ENCODE data around the gene RASSF7. TPM values are rescaled to one million over a fixed set of nuclear protein-coding genes. Genes with fewer than 3 reads are reported as not detected.

RASSF7 gene
- total and polyA plus RNA-seq, 10 of the 15 experiments (the other 5 are each of a cell fraction or from before 2014, with no cell fraction given), result 0.39 to 29.7 (median 13.2) TPM

- H3K4me2 ChIP-seq (ENCODE audit: control insufficient read depth, insufficient read depth), result peak overlapping the region; percentile 100
- ATAC-seq, result no peak
- ChIA-PET POLR2A (interaction anchor here (0.6 to 1.1 kb wide), 3 partner anchors 25 to 221 kb away, joined by 3 read pairs; partner anchors contain the start of gene TMEM80), RAD21 (ENCODE audit: unreplicated experiment) (no interaction called here), CTCF (interaction anchor here (0.7 to 1.2 kb wide), 2 partner anchors 16 to 280 kb away, joined by 3 read pairs; no protein-coding TSS in a partner anchor), SMC1A (ENCODE audit: uncharacterized antibody, unreplicated experiment) (no interaction called here)
- no peak overlapping the region for H3K9ac ChIP-seq (ENCODE audit: control insufficient read depth, insufficient read depth, low read length)
- H4K20me1 ChIP-seq (ENCODE audit: control insufficient read depth, insufficient read depth), result peaks cover 4% of the 10 kb centered on the region; the same call in 1 of the 2 replicates
- no peak for FAIRE-seq
- peak overlapping the region; percentile 75; the same call in 1 of the 2 replicates for H3K4me3 ChIP-seq
- H3K79me2 ChIP-seq (ENCODE audit: control insufficient read depth, insufficient read depth, low read length), result peaks cover 14% of the 10 kb centered on the region
- peaks cover 28% of the 10 kb centered on the region for H3K4me1 ChIP-seq (ENCODE audit: control insufficient read depth, insufficient read depth, low read length)
- BruUV-seq (replicated peaks), result no TSS peak
- no peak for DNase-seq (ENCODE audit: low read depth, low spot score)
- no peak overlapping the region for H2AFZ ChIP-seq (ENCODE audit: control insufficient read depth, low read depth, low read length)
- intact Hi-C loops (cut with micrococcal nuclease; ENCODE audit: unreplicated experiment) (no loop called here), in situ Hi-C loops (cut with MboI) (no loop called here)
- TF ChIP-seq EZH2 (IDR thresholded peaks at IDR 0.05; ENCODE audit: borderline replicate concordance, control insufficient read depth, low read depth, low read length) (no peak), SMARCA5 (IDR thresholded peaks at IDR 0.05) (no peak), E4F1 (IDR thresholded peaks at IDR 0.05; ENCODE audit: borderline replicate concordance, partially characterized antibody) (no peak), ZBED1 (IDR thresholded peaks at IDR 0.05; ENCODE audit: borderline replicate concordance) (no peak), SPI1 (IDR thresholded peaks at IDR 0.05; ENCODE audit: borderline replicate concordance, insufficient read depth, low read depth, low read length) (no peak), EGR1 (IDR thresholded peaks at IDR 0.05; ENCODE audit: borderline replicate concordance in 1 of 2, low read depth in 2 of 2, low read length in 2 of 2) (no peak)
- H3K27ac ChIP-seq (ENCODE audit: control insufficient read depth, insufficient read depth), result no peak overlapping the region
- H3K27me3 ChIP-seq (replicated peaks in 1 of 2; ENCODE audit: control insufficient read depth in 2 of 2, insufficient read depth in 2 of 2, low read length in 1 of 2), result no peaks in the 10 kb centered on the region
- H3K36me3 ChIP-seq (ENCODE audit: control insufficient read depth in 2 of 2, insufficient read depth in 2 of 2, low read length in 1 of 2), result peaks cover 0 to under 1% of the 10 kb centered on the region in 2 experiments; a peak in 1 of 4 replicates
- 92% methylated on average over 20 of the region's 20 CpGs for WGBS (ENCODE audit: insufficient coverage, insufficient replicate concordance, low lambda C conversion rate, missing lambda C conversion rate)
- no peaks in the 10 kb centered on the region for H3K9me3 ChIP-seq (replicated peaks; ENCODE audit: control insufficient read depth, insufficient read depth, low read length)
Observed at GRCh38 chr11:538431-539051, 22.2 kb upstream of the RASSF7 start.

All from GM12878 (cell line).